GM21367 (cell line): ENCODE measurements around the gene MAPRE2.
"Not testable (repeated sequence)": the region's sequence is repeated elsewhere in the genome, so short reads cannot be mapped to it uniquely, and the experiment has no call there.

Source experiments
- ATAC-seq: cut with Tn5 transposase; IDR thresholded peaks from one replicate; pipeline ENCODE4 v1.9.1; 2021; ENCODE audit not compliant: unreplicated experiment

Gene MAPRE2

GRCh38 chr18:35089382-35089781 is 48.2 kb downstream of the MAPRE2 start:
- ATAC-seq, result no peak

- ATAC-seq, result no peak
Observed at GRCh38 chr18:35089891-35090550, 48.8 kb downstream of the MAPRE2 start.

GRCh38 chr18:35091841-35092240 is 50.6 kb downstream of the MAPRE2 start:
- no peak for ATAC-seq

- peak; percentile 50 for ATAC-seq
Observed at GRCh38 chr18:35095983-35096676, 54.9 kb downstream of the MAPRE2 start.

GRCh38 chr18:35096677-35097011 is 55.4 kb downstream of the MAPRE2 start:
- no peak for ATAC-seq

- ATAC-seq, result no peak
Observed at GRCh38 chr18:35097195-35097594, 56.0 kb downstream of the MAPRE2 start.

- ATAC-seq, result no peak
Observed at GRCh38 chr18:35097763-35098162, 56.5 kb downstream of the MAPRE2 start.

- no peak for ATAC-seq
Observed at GRCh38 chr18:35099911-35100310, 58.7 kb downstream of the MAPRE2 start.

- ATAC-seq, result no peak
Observed at GRCh38 chr18:35104391-35105051, 63.3 kb downstream of the MAPRE2 start.

GRCh38 chr18:35106013-35106844 is 65.0 kb downstream of the MAPRE2 start:
- no peak for ATAC-seq

- ATAC-seq, result no peak
Observed at GRCh38 chr18:35106845-35107148, 65.6 kb downstream of the MAPRE2 start.

- ATAC-seq, result no peak
Observed at GRCh38 chr18:35107216-35107615, 66.0 kb downstream of the MAPRE2 start.

GRCh38 chr18:35108088-35108487 is 66.9 kb downstream of the MAPRE2 start:
- not testable (repeated sequence) for ATAC-seq

- ATAC-seq, result no peak
Observed at GRCh38 chr18:35110059-35110458, 68.8 kb downstream of the MAPRE2 start.

- ATAC-seq, result no peak
Observed at GRCh38 chr18:35110554-35111485, 69.6 kb downstream of the MAPRE2 start.

GRCh38 chr18:35112696-35113095 is 71.5 kb downstream of the MAPRE2 start:
- ATAC-seq, result no peak

GRCh38 chr18:35114305-35114704 is 73.1 kb downstream of the MAPRE2 start:
- ATAC-seq, result no peak

GRCh38 chr18:35116784-35117318 is 75.6 kb downstream of the MAPRE2 start:
- no peak for ATAC-seq

GRCh38 chr18:35117372-35117771 is 76.2 kb downstream of the MAPRE2 start:
- no peak for ATAC-seq

GRCh38 chr18:35117951-35118411 is 76.8 kb downstream of the MAPRE2 start:
- no peak for ATAC-seq
